Neural progenitor cell (in vitro differentiated cells): ENCODE measurements around the gene COMTD1.

Experiments used
- CTCF ChIP-seq: fragments of 200-600 bp; sonication (generic); IDR thresholded peaks from 2 replicates; pipeline ENCODE4 v1.5.1; 2017; ENCODE audit warnings: antibody characterized with exemption, mild to moderate bottlenecking
- EZH2 ChIP-seq: fragments of 200-600 bp; sonication (generic); IDR thresholded peaks from 2 replicates; pipeline ENCODE4 v1.6.1; 2017; ENCODE audit warnings: antibody characterized with exemption, mild to moderate bottlenecking, moderate library complexity

- TF ChIP-seq CTCF, result no peak
- TF ChIP-seq EZH2, result no peak
Measured at GRCh38 chr10:75228834-75229233, 6.9 kb downstream of the COMTD1 start.
